ENCODE measurements around the gene ARPC2.
A peak's percentile ranks its signal among the peaks of the same experiment; 100 is the strongest.

The ARPC2 gene

DNA sequence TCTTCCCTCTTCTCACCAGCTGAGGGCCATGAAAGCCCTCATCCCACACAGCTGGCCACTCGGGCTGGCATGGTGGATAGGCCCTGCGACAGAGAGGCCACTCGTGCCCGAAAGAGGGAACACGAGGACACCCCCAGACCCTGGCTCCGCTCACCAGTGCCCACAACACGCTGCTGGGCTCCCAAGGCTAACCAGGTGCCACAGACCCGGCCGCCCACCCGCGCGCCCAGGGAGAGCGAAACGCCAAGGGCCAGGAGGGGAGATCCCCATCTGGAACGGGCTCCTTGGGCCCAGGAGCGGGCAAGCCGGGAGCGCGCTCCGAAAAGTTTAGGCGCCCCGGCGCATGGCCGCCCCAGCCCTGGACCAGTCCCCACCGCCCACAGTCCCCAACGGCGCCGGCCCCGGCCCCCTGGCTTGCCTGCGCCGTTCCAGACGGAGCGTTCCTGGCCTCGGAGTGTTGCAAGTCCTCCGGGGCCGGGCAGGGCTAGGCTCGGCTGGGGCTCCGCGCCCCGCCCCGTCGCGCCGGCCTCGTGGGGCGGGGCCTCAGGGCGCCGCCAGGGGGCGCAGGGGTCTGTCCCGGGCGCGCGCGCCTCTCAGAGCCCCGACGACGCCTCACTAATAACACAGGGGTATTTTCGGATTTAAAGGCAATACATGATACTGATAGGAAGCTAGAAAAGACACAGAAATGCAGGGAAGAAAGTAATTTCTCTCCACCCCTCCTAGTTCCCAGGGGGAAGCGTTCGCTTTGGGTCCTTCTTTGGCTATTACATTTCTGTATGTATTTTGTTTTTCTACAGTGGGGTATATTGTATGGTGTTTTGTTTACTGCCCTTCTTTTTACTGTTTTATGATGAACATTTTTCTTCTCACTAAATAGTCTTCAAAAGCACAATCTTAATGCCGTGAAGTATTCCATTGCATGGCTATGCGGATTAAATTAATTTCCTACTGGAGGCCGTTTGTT is 75.3 kb downstream of the ARPC2 start, which contains the start of gene TMBIM1:
TMBIM1 (minus strand) TSS at position 456 of the 967 bp plus-strand sequence. CDS start 10,362 bp downstream, outside the sequence.
- TF ChIP-seq, protein P1, sequence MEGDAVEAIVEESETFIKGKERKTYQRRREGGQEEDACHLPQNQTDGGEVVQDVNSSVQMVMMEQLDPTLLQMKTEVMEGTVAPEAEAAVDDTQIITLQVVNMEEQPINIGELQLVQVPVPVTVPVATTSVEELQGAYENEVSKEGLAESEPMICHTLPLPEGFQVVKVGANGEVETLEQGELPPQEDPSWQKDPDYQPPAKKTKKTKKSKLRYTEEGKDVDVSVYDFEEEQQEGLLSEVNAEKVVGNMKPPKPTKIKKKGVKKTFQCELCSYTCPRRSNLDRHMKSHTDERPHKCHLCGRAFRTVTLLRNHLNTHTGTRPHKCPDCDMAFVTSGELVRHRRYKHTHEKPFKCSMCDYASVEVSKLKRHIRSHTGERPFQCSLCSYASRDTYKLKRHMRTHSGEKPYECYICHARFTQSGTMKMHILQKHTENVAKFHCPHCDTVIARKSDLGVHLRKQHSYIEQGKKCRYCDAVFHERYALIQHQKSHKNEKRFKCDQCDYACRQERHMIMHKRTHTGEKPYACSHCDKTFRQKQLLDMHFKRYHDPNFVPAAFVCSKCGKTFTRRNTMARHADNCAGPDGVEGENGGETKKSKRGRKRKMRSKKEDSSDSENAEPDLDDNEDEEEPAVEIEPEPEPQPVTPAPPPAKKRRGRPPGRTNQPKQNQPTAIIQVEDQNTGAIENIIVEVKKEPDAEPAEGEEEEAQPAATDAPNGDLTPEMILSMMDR (IDR thresholded peaks at IDR 0.05): peak; percentile 89

DNA sequence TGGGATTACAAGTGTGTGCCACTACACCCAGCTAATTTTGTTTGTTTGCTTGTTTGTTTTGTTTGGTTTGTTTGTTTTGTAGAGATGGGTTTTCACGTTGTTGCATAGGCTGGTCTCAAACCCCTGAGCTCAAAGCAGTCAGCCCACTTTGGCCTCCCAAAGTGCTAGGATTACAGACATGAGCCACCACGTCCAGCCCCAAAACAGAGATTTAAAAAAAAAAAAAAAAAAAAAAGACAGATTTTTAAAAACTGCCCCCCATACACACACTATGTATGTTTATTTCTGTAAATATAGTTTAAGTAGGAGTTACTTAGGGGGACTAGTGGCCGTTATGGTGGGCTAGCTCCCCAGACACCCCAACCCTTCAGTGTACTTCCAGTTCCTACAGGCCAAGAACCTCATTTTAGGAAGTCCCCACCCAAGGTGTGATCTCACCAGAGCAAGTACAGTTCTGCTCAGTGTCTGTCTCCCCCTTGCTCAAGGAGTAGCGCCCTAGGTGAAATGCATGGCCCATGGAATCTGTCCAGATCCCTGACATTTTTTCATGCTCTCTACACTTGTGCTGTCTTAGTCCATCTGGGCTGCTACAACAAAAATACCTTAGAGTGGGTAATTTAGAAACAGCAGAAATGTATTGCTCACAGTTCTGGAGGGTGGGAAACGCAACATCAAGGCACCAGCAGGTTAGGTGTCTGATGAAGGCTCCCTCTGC is 76.9 kb downstream of the ARPC2 start:
- TF ChIP-seq, protein P1 (IDR thresholded peaks at IDR 0.05): no peak

DNA sequence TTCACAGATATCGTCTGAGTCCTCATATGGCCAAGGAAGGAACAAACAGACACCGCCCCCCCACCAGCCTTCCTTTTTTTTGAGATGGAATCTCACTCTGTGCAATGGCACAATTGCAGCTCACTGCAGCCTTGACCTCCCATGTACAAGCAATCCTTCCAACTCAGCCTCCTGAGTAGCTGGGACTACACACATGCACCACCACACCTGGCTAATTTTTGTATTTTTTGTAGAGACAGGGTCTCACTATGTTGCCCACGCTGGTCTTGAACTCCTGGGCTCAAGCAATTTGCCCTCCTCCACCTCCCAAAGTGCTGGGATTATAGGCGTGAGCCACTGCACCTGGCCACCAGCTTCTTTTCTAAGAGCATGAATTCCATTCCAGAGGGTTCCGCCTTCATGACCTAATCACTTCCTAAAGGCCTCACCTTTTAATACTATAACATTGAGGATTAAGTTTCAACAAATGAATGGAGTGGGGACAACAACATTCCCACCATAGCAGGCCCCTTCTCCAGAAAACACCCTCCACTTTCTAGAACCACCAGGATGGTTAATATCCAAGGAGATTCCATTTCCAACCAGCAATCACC is 77.5 kb downstream of the ARPC2 start:
- TF ChIP-seq, protein P1 (IDR thresholded peaks at IDR 0.05): no peak

DNA sequence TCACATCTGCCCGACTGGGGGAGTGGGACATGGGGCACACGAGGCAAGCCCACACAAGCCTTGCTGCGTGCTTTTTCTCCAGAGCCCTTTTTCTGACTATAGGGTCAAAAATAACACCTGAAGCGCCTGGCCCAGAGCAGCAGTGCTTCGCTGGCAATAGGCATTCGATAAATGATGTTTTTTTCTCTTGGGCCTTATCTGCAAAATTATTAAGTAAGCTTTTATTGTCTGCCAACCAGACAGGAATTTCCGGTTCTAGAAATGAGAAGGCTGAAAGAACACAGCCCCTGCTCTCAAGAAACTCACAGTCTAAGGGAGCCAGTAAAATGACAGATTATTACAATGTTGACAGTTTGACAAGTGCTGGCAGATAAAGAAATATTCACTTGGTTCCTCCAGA is 78.0 kb downstream of the ARPC2 start:
- TF ChIP-seq, protein P1 (IDR thresholded peaks at IDR 0.05): no peak

DNA sequence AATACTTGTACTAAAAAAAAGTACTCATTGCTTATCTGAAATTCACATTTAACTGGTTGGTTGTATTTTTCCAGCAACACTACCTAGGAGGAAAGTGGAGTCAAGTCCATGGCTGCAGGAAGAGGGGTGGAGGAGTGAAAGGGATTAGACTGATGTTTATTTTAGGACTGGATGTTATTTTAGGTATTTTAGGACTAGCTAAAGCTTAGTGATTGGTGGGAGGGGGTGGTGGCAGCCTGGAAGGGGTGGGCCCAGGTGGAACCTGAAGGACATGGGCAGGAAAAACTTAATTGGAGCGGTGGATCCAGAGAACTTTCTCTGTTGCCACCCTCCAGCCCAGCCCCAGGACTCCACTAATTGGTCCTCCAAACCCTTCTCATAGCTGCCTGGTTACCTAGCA is 79.2 kb downstream of the ARPC2 start:
- TF ChIP-seq, protein P1 (IDR thresholded peaks at IDR 0.05): no peak

DNA sequence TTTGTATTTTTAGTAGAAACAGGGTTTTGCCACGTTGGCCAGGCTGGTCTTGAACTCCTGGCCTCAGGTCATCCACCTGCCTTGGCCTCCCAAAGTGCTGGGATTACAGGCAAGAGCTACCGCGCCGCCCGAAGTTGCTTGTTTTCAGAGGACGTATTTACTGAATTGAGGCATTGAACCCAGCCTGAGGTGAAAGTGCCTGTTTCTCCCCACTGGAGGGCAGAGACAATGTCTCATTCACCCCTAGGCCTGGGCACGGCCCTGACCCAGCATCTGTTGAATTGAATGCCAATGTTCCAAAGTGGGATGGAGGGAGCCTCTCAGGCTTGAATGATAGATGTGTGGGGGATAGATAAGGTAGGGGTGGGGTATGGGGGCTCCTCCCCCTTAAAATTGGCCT is 79.9 kb downstream of the ARPC2 start:
- TF ChIP-seq, protein P1 (IDR thresholded peaks at IDR 0.05): no peak

DNA sequence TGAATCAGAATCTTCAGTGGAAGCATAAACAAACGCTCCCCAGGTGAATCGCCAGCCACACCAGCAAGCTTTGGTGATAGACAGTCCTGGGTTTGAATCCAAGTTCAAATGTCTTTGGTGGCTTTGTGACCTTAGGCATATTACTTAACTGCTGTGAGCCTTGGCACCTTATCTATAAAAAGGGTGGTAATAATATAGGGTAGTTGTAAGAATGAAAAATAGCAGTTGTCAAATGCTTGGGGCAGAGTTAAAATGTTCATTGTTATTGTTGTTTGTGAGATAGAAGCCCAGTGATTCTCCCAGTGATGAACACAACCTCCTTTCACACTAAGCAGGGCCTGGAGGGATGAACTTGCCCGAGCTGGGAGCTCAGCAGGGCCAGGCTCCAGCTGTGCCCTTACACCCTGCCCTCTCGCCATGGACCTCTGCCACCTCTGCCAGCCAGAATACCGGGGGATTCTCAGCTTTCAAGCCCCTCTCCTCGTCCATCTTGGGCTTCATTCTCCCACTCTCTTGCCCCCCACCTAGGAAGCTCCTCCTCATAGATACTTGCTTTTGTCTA is 81.4 kb downstream of the ARPC2 start:
- TF ChIP-seq, protein P1 (IDR thresholded peaks at IDR 0.05): no peak
